OCI-LY7 (cell line): ENCODE data around the gene PRRG4.

Experiments
- CTCF ChIP-seq: fragments of 200-600 bp; sonication (generic); conservative IDR thresholded peaks from 2 replicates; pipeline ENCODE4 v1.5.1; 2014; ENCODE audit warnings: mild to moderate bottlenecking, antibody characterized with exemption, low read length, moderate library complexity, mixed read lengths
- EZH2phosphoT487 ChIP-seq: fragments of 200-600 bp; sonication (generic); IDR thresholded peaks from 2 replicates; pipeline ENCODE4 v1.6.1; 2018; ENCODE audit warnings: low read depth, borderline replicate concordance, mild to moderate bottlenecking, mixed run types, antibody characterized with exemption, low read length, moderate library complexity, mixed read lengths

DNA sequence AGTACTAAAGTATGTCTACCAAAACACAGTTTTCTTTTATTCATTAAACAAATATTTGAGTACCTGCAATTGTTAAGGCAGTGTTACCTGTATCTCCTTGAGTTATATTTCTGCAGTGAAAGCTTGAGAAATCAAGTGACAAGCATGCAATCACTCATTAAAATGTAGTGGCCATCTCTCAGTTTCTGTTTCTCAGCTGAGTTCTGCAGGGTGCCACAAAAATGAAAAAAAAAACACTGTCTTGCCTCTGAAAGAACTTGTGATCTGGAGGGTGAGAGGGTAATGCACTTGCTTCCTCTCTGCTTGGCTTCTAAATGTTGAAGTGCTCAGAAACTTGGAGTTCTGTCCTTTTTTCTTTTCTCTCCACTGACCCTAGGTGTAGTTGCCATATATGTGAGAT, 69.7 kb downstream of the PRRG4 start:
- TF ChIP-seq CTCF: no peak
- no peak for TF ChIP-seq EZH2phosphoT487
